PFSK-1 (cell line): Measurements from ENCODE around the gene AATK.

Experiments used
- FOXP2 ChIP-seq: optimal IDR thresholded peaks from 2 replicates; pipeline ENCODE3; 2011; ENCODE audit warnings: borderline replicate concordance, control low read depth, inconsistent platforms; ENCODE audit not compliant: insufficient read depth; ENCODE audit errors: extremely low read length, extremely low read depth
- POLR2AphosphoS5 ChIP-seq: IDR thresholded peaks from 2 replicates; pipeline ENCODE4 v1.6.1; 2012; ENCODE audit warnings: low read depth, mild to moderate bottlenecking, control low read depth, low read length, moderate library complexity
- SIN3A ChIP-seq: IDR thresholded peaks from 2 replicates; pipeline ENCODE4 v1.6.1; 2012; ENCODE audit warnings: mild to moderate bottlenecking, low read length, moderate library complexity, borderline replicate concordance; ENCODE audit not compliant: insufficient read depth
- TAF1 ChIP-seq: IDR thresholded peaks from 2 replicates; pipeline ENCODE4 v1.6.1; 2012; ENCODE audit warnings: low read length, control low read depth, borderline replicate concordance; ENCODE audit not compliant: insufficient read depth
- TF ChIP-seq, protein P1 (sequence below), 2 experiments: IDR thresholded peaks; 2 replicates each; pipeline versions ENCODE4 v1.6.1 to v1.8.0; 2011 to 2012; ENCODE audit warnings: low read depth in 2 of 2, low read length in 2 of 2, control low read depth in 1 of 2, inconsistent platforms in 1 of 2, mild to moderate bottlenecking in 1 of 2, moderate library complexity in 1 of 2; ENCODE audit not compliant: insufficient read depth in 1 of 2

AATK gene

GRCh38 chr17:81112450-81112849 lies 53.6 kb downstream of the AATK start:
- TF ChIP-seq TAF1 (no peak), SIN3A (no peak)

GRCh38 chr17:81111066-81111465 lies 55.0 kb downstream of the AATK start:
- no peak for TF ChIP-seq FOXP2
- no peak for TF ChIP-seq POLR2AphosphoS5
- TF ChIP-seq TAF1 = no peak
- TF ChIP-seq, protein P1, sequence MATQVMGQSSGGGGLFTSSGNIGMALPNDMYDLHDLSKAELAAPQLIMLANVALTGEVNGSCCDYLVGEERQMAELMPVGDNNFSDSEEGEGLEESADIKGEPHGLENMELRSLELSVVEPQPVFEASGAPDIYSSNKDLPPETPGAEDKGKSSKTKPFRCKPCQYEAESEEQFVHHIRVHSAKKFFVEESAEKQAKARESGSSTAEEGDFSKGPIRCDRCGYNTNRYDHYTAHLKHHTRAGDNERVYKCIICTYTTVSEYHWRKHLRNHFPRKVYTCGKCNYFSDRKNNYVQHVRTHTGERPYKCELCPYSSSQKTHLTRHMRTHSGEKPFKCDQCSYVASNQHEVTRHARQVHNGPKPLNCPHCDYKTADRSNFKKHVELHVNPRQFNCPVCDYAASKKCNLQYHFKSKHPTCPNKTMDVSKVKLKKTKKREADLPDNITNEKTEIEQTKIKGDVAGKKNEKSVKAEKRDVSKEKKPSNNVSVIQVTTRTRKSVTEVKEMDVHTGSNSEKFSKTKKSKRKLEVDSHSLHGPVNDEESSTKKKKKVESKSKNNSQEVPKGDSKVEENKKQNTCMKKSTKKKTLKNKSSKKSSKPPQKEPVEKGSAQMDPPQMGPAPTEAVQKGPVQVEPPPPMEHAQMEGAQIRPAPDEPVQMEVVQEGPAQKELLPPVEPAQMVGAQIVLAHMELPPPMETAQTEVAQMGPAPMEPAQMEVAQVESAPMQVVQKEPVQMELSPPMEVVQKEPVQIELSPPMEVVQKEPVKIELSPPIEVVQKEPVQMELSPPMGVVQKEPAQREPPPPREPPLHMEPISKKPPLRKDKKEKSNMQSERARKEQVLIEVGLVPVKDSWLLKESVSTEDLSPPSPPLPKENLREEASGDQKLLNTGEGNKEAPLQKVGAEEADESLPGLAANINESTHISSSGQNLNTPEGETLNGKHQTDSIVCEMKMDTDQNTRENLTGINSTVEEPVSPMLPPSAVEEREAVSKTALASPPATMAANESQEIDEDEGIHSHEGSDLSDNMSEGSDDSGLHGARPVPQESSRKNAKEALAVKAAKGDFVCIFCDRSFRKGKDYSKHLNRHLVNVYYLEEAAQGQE (IDR thresholded peaks at IDR 0.05; ENCODE audit: insufficient read depth in 1 of 2, low read depth in 2 of 2, low read length in 2 of 2) = no peak
- no peak for TF ChIP-seq SIN3A

- TF ChIP-seq, protein P1 (IDR thresholded peaks at IDR 0.05; ENCODE audit: insufficient read depth in 1 of 2, low read depth in 2 of 2, low read length in 2 of 2) = no peak
- no peak for TF ChIP-seq FOXP2
- no peak for TF ChIP-seq SIN3A
- no peak for TF ChIP-seq TAF1
- no peak for TF ChIP-seq POLR2AphosphoS5
Measured at GRCh38 chr17:81110488-81111040, 55.5 kb downstream of the AATK start.

GRCh38 chr17:81109957-81110356 lies 56.1 kb downstream of the AATK start:
- TF ChIP-seq POLR2AphosphoS5 = no peak
- TF ChIP-seq TAF1 = no peak
- TF ChIP-seq, protein P1 (IDR thresholded peaks at IDR 0.05; ENCODE audit: insufficient read depth in 1 of 2, low read depth in 2 of 2, low read length in 2 of 2) = no peak
- no peak for TF ChIP-seq SIN3A
- TF ChIP-seq FOXP2 = no peak

GRCh38 chr17:81108220-81108619 lies 57.8 kb downstream of the AATK start:
- 0 out of 2 replicates have a peak, but pooled peaks have one; percentile 19 for TF ChIP-seq POLR2AphosphoS5
- TF ChIP-seq, protein P1 (IDR thresholded peaks at IDR 0.05; ENCODE audit: insufficient read depth in 1 of 2, low read depth in 2 of 2, low read length in 2 of 2) = no peak

DNA sequence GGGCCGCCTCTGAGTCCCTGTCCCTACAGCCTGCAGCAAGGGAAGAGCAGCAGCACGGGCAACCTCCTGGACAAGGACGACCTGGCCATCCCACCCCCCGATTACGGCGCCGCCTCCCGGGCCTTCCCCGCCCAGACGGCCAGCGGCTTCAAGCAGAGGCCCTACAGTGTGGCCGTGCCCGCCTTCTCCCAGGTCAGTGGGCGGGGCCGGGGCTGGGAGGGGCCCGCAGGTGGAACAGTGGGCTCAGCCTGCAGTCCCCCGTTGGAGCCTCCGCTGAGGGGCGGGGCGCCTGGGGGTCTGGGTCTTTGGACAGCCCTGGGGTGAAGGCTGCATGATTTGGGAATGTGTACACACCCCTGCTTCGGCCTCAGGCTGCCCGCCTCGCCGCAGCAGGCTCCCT lies 59.3 kb downstream of the AATK start:
- TF ChIP-seq SIN3A = no peak
- TF ChIP-seq, protein P1 (IDR thresholded peaks at IDR 0.05; ENCODE audit: insufficient read depth in 1 of 2, low read depth in 2 of 2, low read length in 2 of 2) = no peak
- no peak for TF ChIP-seq TAF1
- TF ChIP-seq POLR2AphosphoS5 = no peak
- no peak for TF ChIP-seq FOXP2
